ENCODE measurements around the gene KCNMA1.
"Not testable (repeated sequence)": the region's sequence is repeated elsewhere in the genome, so short reads cannot be mapped to it uniquely, and the experiment has no call there.

Gene KCNMA1

GRCh38 chr10:77420947-77421523 is 216.6 kb downstream of the KCNMA1 start:
- DNase-seq (ENCODE audit: low read depth, low spot score), result no peak
- no peak overlapping the region for H3K4me3 ChIP-seq (ENCODE audit: low read length)

- H3K4me3 ChIP-seq (ENCODE audit: low read length), result no peak overlapping the region
- no peak for DNase-seq (ENCODE audit: low read depth, low spot score)
Measured at GRCh38 chr10:77419979-77420378, 217.6 kb downstream of the KCNMA1 start.

GRCh38 chr10:77419056-77419455 is 218.6 kb downstream of the KCNMA1 start:
- no peak for DNase-seq (ENCODE audit: low read depth, low spot score)
- no peak overlapping the region for H3K4me3 ChIP-seq (ENCODE audit: low read length)

- no peak overlapping the region for H3K4me3 ChIP-seq (ENCODE audit: low read length)
- DNase-seq (ENCODE audit: low read depth, low spot score), result no peak
Measured at GRCh38 chr10:77417806-77418640, 219.6 kb downstream of the KCNMA1 start.

GRCh38 chr10:77417359-77417758 is 220.2 kb downstream of the KCNMA1 start:
- no peak overlapping the region for H3K4me3 ChIP-seq (ENCODE audit: low read length)
- no peak for DNase-seq (ENCODE audit: low read depth, low spot score)

DNA sequence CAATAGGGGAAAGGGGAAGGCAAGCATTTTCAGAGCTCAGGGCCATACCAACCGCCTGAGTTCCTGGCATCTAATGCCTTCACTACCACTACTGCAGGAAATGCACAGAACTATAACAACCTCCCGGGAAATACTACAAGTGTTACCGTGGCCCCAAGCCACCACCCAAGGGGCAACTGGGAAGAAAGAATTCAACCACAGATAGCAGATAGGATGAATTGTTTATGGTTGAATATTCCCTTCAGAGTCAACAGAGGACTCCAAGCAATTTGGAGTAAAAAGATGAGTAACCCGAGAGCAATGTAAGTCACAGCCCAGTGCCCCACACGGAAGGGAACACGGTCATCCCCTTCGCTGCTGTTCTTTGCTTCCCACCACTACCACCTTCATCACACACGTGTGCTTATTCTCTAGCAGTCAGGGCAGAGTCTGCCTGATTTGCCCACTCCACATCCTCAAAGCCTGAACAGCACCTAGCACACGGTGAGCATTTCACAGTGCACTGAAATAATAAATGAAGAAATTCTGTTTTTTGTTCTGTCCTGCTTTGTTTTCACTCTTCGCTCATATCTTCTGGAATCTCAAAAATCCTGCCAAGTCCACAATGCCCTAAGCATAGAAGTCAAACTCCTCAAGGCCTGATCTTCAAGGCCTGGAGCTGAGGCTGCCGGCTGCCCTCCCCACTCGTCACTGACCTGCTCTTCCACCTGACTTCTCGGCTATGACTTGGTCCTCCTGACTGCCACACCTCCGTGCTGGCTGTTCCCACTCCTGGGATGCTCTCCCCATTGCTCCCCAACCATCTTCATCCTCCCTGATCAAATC is 221.1 kb downstream of the KCNMA1 start:
- no peak overlapping the region for H3K4me3 ChIP-seq (ENCODE audit: low read length)
- DNase-seq (ENCODE audit: low read depth, low spot score), result no peak

DNA sequence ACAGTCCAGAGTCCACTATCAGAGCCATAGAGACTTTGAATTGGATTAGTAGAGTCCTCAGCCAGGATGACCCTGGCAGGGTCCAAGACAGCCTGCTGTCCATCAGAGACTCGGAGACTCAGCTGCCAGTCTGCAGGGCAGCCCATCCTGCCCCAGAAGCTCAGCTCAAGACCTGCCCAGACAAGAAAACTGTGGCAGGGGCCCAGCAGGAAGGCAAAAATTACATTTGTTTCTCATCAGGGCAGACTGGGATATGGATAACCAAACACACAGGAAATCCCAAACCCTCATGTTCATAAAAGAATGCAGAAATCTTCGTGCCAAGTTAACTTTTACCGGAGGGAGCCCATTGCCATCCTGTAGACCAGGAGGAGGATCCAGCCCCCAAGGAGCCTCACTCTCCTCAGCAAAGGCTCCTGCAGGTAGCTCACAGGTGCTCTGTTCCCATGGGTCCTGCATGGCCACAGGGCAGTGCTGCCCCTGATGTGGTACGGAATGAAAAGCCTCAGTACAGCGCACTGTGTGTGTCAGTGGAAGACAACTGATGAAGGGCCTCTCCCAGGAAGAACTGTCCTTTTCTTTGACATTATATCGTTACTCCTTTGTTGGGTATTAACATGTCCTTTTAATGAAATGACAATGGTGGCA is 222.2 kb downstream of the KCNMA1 start:
- no peak overlapping the region for H3K4me3 ChIP-seq (ENCODE audit: low read length)
- DNase-seq (ENCODE audit: low read depth, low spot score), result no peak

GRCh38 chr10:77413231-77413630 is 224.4 kb downstream of the KCNMA1 start:
- DNase-seq (ENCODE audit: low read depth, low spot score), result no peak
- no peak overlapping the region for H3K4me3 ChIP-seq (ENCODE audit: low read length)

GRCh38 chr10:77412573-77413133 is 225.0 kb downstream of the KCNMA1 start:
- H3K4me3 ChIP-seq (ENCODE audit: low read length); DNase-seq (ENCODE audit: low read depth, low spot score): not testable (repeated sequence)

- no peak for DNase-seq (ENCODE audit: low read depth, low spot score)
- H3K4me3 ChIP-seq (ENCODE audit: low read length), result no peak overlapping the region
Measured at GRCh38 chr10:77411805-77412204, 225.8 kb downstream of the KCNMA1 start.

DNA sequence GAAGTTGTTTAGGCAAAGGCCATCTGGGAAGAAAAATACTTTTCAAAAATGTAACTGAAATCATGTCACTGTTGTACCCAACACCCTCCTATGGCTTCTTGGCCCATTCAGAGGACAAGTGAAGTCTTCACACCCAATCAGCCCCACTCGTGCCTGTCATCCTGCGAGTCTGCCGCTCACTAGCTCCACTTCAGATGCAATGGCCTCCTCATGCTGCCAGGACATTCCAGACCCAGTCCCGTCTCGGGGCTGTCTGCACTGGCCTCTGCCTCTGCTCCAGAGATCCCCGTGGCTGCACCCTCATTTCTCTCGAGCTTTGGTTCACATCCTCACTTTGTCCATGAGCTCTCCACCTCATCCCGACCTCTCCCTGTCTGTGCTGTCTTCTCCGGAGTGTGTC is 227.1 kb downstream of the KCNMA1 start:
- DNase-seq (ENCODE audit: low read depth, low spot score), result no peak
- no peak overlapping the region for H3K4me3 ChIP-seq (ENCODE audit: low read length)

DNA sequence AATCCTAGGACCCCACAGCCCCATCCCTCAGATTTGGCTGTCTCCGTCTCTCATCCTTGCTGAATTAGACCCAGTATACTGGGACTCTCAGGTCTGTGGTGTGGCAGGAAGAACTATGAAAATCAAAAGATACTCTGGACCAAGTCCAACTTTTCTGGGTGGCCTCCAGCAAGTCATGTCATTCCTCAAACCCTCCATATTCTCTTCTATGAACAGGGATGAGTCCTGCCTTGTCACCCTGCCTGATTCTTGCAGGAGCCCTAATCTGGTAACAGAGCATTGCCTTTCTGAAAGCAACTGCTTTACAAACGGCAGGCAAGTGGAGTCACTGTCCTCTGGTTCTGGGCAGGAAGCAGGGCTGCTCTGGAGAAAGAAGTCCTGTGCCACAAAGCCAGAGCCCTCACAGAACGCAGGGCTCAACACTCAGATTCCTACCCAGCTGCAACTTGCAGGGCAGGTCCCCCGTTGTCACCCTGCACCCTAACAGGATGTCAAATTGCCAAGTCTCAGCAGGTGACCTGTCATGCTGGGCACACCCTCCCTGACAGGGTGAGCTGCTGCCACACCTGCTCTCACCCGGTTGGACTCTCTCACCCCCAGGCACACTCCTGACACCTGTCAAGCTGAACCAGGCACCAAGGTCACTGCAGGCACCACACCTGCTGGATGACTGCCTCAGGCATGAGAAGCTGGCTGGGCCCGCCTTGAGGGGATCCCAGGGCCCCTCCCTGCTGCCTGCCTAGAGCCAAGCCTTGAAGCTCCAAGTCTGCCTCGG is 227.7 kb downstream of the KCNMA1 start:
- no peak overlapping the region for H3K4me3 ChIP-seq (ENCODE audit: low read length)
- DNase-seq (ENCODE audit: low read depth, low spot score), result no peak

- H3K4me3 ChIP-seq (ENCODE audit: low read length), result no peak overlapping the region
Measured at GRCh38 chr10:77408259-77408658, 229.3 kb downstream of the KCNMA1 start.

GRCh38 chr10:77406764-77407430 is 230.7 kb downstream of the KCNMA1 start:
- DNase-seq (ENCODE audit: low read depth, low spot score), result no peak

More at GRCh38 chr10:77408259-77408658, 229.3 kb downstream of the KCNMA1 start:
- no peak for DNase-seq (ENCODE audit: low read depth, low spot score)

GRCh38 chr10:77405771-77406241 is 231.8 kb downstream of the KCNMA1 start:
- DNase-seq (ENCODE audit: low read depth, low spot score), result no peak
- no peak overlapping the region for H3K4me3 ChIP-seq (ENCODE audit: low read length)

More at GRCh38 chr10:77406764-77407430, 230.7 kb downstream of the KCNMA1 start:
- H3K4me3 ChIP-seq (ENCODE audit: low read length), result no peak overlapping the region

DNA sequence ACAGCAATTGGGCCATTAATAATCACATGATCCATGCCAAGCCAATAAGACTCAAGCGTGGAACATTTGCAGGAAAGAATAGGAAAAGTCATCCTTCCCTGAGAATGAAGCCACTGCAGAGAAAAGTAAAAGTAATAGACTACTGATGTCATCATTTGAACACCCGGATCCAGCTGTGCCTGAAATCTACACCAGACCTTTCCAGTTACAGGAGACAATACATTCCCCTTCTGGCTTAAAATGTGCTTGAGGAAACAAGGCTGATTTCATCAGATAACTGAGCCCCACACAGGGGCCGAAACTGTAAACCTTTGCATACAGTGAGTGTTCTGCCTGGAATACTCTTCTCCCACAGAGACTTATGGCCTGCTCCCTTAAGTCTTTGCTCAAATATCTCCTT is 232.8 kb downstream of the KCNMA1 start:
- H3K4me3 ChIP-seq (ENCODE audit: low read length), result no peak overlapping the region
- DNase-seq (ENCODE audit: low read depth, low spot score), result no peak

- no peak for DNase-seq (ENCODE audit: low read depth, low spot score)
- H3K4me3 ChIP-seq (ENCODE audit: low read length), result no peak overlapping the region
Measured at GRCh38 chr10:77403761-77404160, 233.8 kb downstream of the KCNMA1 start.

DNA sequence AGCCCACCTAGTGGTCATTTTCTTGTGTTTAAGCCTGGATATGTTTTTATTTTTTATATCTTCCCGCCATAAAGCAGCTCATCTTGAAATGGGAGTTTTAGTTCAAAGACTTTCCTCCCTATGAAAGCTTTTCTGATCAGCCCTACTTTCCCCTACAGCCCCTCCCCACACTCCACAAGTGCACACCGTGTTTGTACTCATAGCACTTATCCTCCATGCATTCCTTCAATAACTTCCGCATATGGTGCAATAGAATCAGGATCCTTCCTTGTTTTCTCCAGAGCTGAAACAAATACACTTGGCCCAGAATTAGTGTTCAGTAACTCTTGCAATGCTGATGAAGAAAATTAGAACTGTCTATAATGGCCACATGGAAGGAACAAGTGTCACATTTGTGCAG is 235.9 kb downstream of the KCNMA1 start:
- no peak for DNase-seq (ENCODE audit: low read depth, low spot score)
- H3K4me3 ChIP-seq (ENCODE audit: low read length), result no peak overlapping the region

Data from Jurkat, Clone E6-1 (cell line).